SK-N-SH treated with all-trans-retinoic acid at 6 μM for 48 hours (cell line): Measurements from ENCODE around the gene BRPF1.

ENCODE experiments used
- ATAC-seq: fragments of 200-7000 bp; cut with Tn5 transposase; 3 replicates; pipeline ENCODE4 v1.9.1; 2020; ENCODE audit warnings: mild to moderate bottlenecking, moderate library complexity
- ARNTL ChIP-seq: fragments of 450-650 bp; formaldehyde crosslinking; IDR thresholded peaks from 2 replicates; pipeline ENCODE4 v1.5.0; 2020; ENCODE audit warnings: low read depth, mild to moderate bottlenecking, moderate library complexity, borderline replicate concordance
- BACH2 ChIP-seq: fragments of 250-450 bp; sonication (Bioruptor Pico); IDR thresholded peaks from 2 replicates; pipeline ENCODE4 v1.9.0; 2021; ENCODE audit warnings: mild to moderate bottlenecking, borderline replicate concordance
- ESRRG ChIP-seq: fragments of 250-450 bp; sonication (Bioruptor Pico); IDR thresholded peaks from 2 replicates; pipeline ENCODE4 v1.6.1; 2021; ENCODE audit warnings: mild to moderate bottlenecking
- GLIS3 ChIP-seq: fragments of 250-450 bp; sonication (Bioruptor Pico); IDR thresholded peaks from 2 replicates; pipeline ENCODE4 v1.5.0; 2020; ENCODE audit warnings: mild to moderate bottlenecking, moderate library complexity
- ISL1 ChIP-seq: fragments of 250-450 bp; sonication (Bioruptor Pico); IDR thresholded peaks from 2 replicates; pipeline ENCODE4 v2.1.2; 2022; ENCODE audit warnings: mild to moderate bottlenecking, moderate library complexity
- OSR1 ChIP-seq: fragments of 250-450 bp; sonication (Bioruptor Pico); IDR thresholded peaks from 2 replicates; pipeline ENCODE4 v1.8.0; 2022; ENCODE audit warnings: moderate library complexity, mild to moderate bottlenecking, inconsistent platforms
- PATZ1 ChIP-seq: fragments of 250-450 bp; sonication (Bioruptor Pico); IDR thresholded peaks from 2 replicates; pipeline ENCODE4 v1.8.0; 2020; ENCODE audit warnings: mild to moderate bottlenecking, moderate library complexity, borderline replicate concordance
- POU6F1 ChIP-seq: fragments of 250-450 bp; sonication (Bioruptor Pico); IDR thresholded peaks from 2 replicates; pipeline ENCODE4 v1.8.0; 2021; ENCODE audit warnings: low read depth, mild to moderate bottlenecking, moderate library complexity, borderline replicate concordance
- PPARA ChIP-seq: fragments of 250-450 bp; sonication (Bioruptor Pico); IDR thresholded peaks from 2 replicates; pipeline ENCODE4 v1.5.0; 2020; ENCODE audit warnings: mild to moderate bottlenecking, borderline replicate concordance
- RARB ChIP-seq: fragments of 250-450 bp; sonication (Bioruptor Pico); IDR thresholded peaks from 2 replicates; pipeline ENCODE4 v1.8.0; 2021; ENCODE audit warnings: mild to moderate bottlenecking, moderate library complexity
- SNAI2 ChIP-seq: fragments of 250-450 bp; sonication (Bioruptor Pico); IDR thresholded peaks from 2 replicates; pipeline ENCODE4 v1.5.0; 2020; ENCODE audit warnings: mild to moderate bottlenecking, moderate library complexity
- TCF4 ChIP-seq: fragments of 250-450 bp; sonication (Bioruptor Pico); IDR thresholded peaks from 2 replicates; pipeline ENCODE4 v1.8.0; 2021; ENCODE audit warnings: mild to moderate bottlenecking, moderate library complexity, borderline replicate concordance
- TOX ChIP-seq: fragments of 250-450 bp; sonication (Bioruptor Pico); IDR thresholded peaks from 2 replicates; pipeline ENCODE4 v1.8.0; 2021; ENCODE audit warnings: mild to moderate bottlenecking, moderate library complexity, borderline replicate concordance
- ZC3H10 ChIP-seq: fragments of 250-450 bp; sonication (Bioruptor Pico); IDR thresholded peaks from 2 replicates; pipeline ENCODE4 v1.5.1; 2021; ENCODE audit warnings: mild to moderate bottlenecking, moderate library complexity
- ZFP3 ChIP-seq: fragments of 250-450 bp; sonication (Bioruptor Pico); IDR thresholded peaks from 2 replicates; pipeline ENCODE4 v1.5.0; 2020; ENCODE audit warnings: mild to moderate bottlenecking, moderate library complexity
- ZFP30 ChIP-seq: fragments of 450-650 bp; formaldehyde crosslinking; IDR thresholded peaks from 2 replicates; pipeline ENCODE4 v1.5.0; 2022; ENCODE audit warnings: mild to moderate bottlenecking, moderate library complexity
- ZNF565 ChIP-seq: fragments of 450-650 bp; formaldehyde crosslinking; conservative IDR thresholded peaks from 2 replicates; pipeline ENCODE4 v1.5.0; 2020; ENCODE audit warnings: low read depth, mild to moderate bottlenecking, moderate library complexity
- ZNF70 ChIP-seq: fragments of 450-650 bp; formaldehyde crosslinking; IDR thresholded peaks from 2 replicates; pipeline ENCODE4 v1.5.0; 2020; ENCODE audit warnings: mild to moderate bottlenecking, moderate library complexity
- ZNF8 ChIP-seq: fragments of 450-650 bp; formaldehyde crosslinking; IDR thresholded peaks from 2 replicates; pipeline ENCODE4 v1.5.0; 2020; ENCODE audit warnings: mild to moderate bottlenecking, moderate library complexity
- TF ChIP-seq, protein P1 (sequence below): fragments of 250-450 bp; sonication (Bioruptor Pico); IDR thresholded peaks from 2 replicates; pipeline ENCODE4 v1.5.1; 2020; ENCODE audit warnings: low read depth, mild to moderate bottlenecking, moderate library complexity

The BRPF1 gene

GRCh38 chr3:9785602-9786001, 54.1 kb downstream of the BRPF1 start:
- TF ChIP-seq ARNTL (CRISPR knock-in tag) = no peak
- no peak for TF ChIP-seq ISL1 (CRISPR knock-in tag)
- no peak for TF ChIP-seq ESRRG (CRISPR knock-in tag)
- TF ChIP-seq GLIS3 (CRISPR knock-in tag) = no peak
- no peak for TF ChIP-seq TCF4
- TF ChIP-seq, protein P1, sequence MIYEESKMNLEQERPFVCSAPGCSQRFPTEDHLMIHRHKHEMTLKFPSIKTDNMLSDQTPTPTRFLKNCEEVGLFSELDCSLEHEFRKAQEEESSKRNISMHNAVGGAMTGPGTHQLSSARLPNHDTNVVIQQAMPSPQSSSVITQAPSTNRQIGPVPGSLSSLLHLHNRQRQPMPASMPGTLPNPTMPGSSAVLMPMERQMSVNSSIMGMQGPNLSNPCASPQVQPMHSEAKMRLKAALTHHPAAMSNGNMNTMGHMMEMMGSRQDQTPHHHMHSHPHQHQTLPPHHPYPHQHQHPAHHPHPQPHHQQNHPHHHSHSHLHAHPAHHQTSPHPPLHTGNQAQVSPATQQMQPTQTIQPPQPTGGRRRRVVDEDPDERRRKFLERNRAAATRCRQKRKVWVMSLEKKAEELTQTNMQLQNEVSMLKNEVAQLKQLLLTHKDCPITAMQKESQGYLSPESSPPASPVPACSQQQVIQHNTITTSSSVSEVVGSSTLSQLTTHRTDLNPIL (CRISPR knock-in tag) = no peak

DNA sequence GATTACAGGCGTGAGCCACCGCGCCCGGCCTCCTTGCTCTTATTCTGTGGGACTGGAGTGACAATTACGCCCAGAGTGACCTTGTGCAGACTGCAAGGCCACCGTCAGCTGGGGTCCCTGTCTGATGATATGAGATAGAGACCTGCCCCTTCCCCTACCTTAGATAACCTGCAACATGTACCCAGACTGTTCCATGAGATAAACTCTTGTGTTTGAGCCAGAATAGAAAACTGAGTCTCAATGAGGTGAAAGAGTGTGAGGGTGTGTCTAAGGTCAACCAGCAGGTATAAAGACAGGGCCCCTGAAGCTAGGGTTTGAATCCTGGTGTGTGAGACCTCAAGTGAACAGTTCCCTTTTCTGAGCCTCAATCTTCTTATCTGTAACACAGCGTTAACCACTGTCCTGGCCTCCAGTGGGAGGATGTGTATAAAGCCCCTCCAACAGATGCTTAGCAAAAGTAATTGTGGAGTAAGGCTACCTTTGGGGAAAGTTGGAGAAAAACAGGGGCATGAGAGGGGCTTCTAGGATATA, 54.7 kb downstream of the BRPF1 start:
- no peak for ATAC-seq
- TF ChIP-seq TCF4 (no peak), ZFP3 (CRISPR knock-in tag) (no peak), ARNTL (CRISPR knock-in tag) (no peak), POU6F1 (CRISPR knock-in tag) (no peak), PATZ1 (CRISPR knock-in tag) (no peak), ZNF8 (CRISPR knock-in tag) (no peak), ZNF70 (CRISPR knock-in tag) (no peak), RARB (no peak), TOX (CRISPR knock-in tag) (no peak), BACH2 (CRISPR knock-in tag) (no peak), ZC3H10 (CRISPR knock-in tag) (no peak), ISL1 (CRISPR knock-in tag) (no peak), ESRRG (CRISPR knock-in tag) (no peak), GLIS3 (CRISPR knock-in tag) (no peak), OSR1 (CRISPR knock-in tag) (no peak), PPARA (CRISPR knock-in tag) (no peak)
- TF ChIP-seq, protein P1 (CRISPR knock-in tag) = no peak

More at GRCh38 chr3:9785602-9786001, 54.1 kb downstream of the BRPF1 start:
- no peak for ATAC-seq

- ATAC-seq = peak; percentile 41; the same call in 2 of the 3 replicates
- TF ChIP-seq OSR1 (CRISPR knock-in tag) = no peak
- TF ChIP-seq ZNF565 (CRISPR knock-in tag) = no peak
Measured at GRCh38 chr3:9786825-9787669, 55.5 kb downstream of the BRPF1 start.

DNA sequence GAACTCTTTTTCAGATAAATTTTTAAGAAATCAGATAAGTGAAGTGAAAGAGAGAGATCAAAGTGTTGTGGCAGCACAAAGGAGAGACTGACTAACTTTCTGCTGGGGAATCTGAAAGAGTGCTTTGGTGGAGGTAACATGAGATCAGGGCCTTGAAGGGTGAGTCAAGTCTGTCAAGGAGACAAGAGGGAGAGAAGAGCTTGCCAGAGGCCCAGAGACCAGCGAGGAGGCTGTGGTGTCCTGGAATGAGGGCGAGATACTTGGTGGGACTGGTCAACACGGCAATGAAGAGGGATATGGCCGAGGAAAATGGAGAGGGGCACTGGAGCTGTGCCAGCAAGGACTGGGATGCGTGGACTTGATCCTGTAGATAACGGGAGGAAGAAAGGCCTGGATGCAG, 56.2 kb downstream of the BRPF1 start:
- ATAC-seq = no peak
- TF ChIP-seq ZFP30 (CRISPR knock-in tag) (no peak), ZFP3 (CRISPR knock-in tag) (no peak), ZC3H10 (CRISPR knock-in tag) (no peak), OSR1 (CRISPR knock-in tag) (no peak), SNAI2 (CRISPR knock-in tag) (no peak), GLIS3 (CRISPR knock-in tag) (no peak), BACH2 (CRISPR knock-in tag) (no peak), ZNF70 (CRISPR knock-in tag) (no peak), ZNF8 (CRISPR knock-in tag) (no peak), ISL1 (CRISPR knock-in tag) (no peak), TOX (CRISPR knock-in tag) (no peak), PPARA (CRISPR knock-in tag) (no peak), TCF4 (no peak), POU6F1 (CRISPR knock-in tag) (no peak), ESRRG (CRISPR knock-in tag) (no peak)
- TF ChIP-seq, protein P1 (CRISPR knock-in tag) = no peak
